K562 (cell line): Measurements from ENCODE around the gene TPK1. TPM values are rescaled to one million over a fixed set of nuclear protein-coding genes. Genes with fewer than 3 reads are reported as not detected.

ENCODE experiments used
- ATAC-seq: fragments of 200-7000 bp; cut with Tn5 transposase; 3 replicates; pipeline ENCODE4 v1.9.1; 2020; ENCODE audit warnings: moderate library complexity
- BruUV-seq: library from RNA; stranded (reverse); fragments of 400-500 nt; replicated peaks from 2 replicates; lab custom pipeline; 2021; lab: Mats Ljungman, UMichigan
- CTCF ChIA-PET: fragments of 300-600 bp; formaldehyde crosslinking; extraction: SDS; loops from one replicate; lab custom pipeline; 2021; ENCODE audit warnings: low intra/inter-chr PET ratio; lab: Yijun Ruan, JAX
- POLR2A ChIA-PET: fragments of 300-600, 350-650 bp; sonication (Branson Sonifier 250); formaldehyde crosslinking; extraction: SDS; loops from one replicate; lab custom pipeline; 2021; ENCODE audit warnings: antibody characterized with exemption, inconsistent platforms; lab: Yijun Ruan, JAX
- DNase-seq, 4 experiments: peaks; one replicate each; pipeline versions ENCODE4 v3.0.0 to v3.0.0-alpha.2; 2011 to 2018; ENCODE audit warnings: low spot score in 3 of 4, mixed read lengths in 3 of 4; ENCODE audit errors: extremely low read depth in 1 of 4
- FAIRE-seq: peaks from 2 replicates; lab custom pipeline; 2011; peaks lifted over from hg19 to GRCh38; lab: Jason Lieb, UNC
- H2AFZ ChIP-seq: 2 replicates; pipeline ENCODE4 v1.6.0; 2011; ENCODE audit warnings: low read depth, low read length, control low read depth, inconsistent platforms
- H3K27ac ChIP-seq: fragments of 200-600 bp; 3 replicates; pipeline ENCODE4 v1.8.0; 2011; ENCODE audit warnings: low read depth, mild to moderate bottlenecking, control low read depth, inconsistent platforms, low read length, moderate library complexity, mixed read lengths; ENCODE audit errors: extremely low read depth
- H3K27me3 ChIP-seq, 2 experiments: fragments of 300-600 bp in 1 of 2; 2 replicates in 1 of 2; 3 replicates in 1 of 2; pipeline versions ENCODE4 v1.6.0 to v1.8.0; 2011; ENCODE audit warnings: inconsistent platforms in 2 of 2, low read length in 2 of 2, mild to moderate bottlenecking in 1 of 2, mixed read lengths in 1 of 2, moderate library complexity in 1 of 2; ENCODE audit not compliant: control insufficient read depth in 2 of 2, insufficient read depth in 2 of 2
- H3K36me3 ChIP-seq: fragments of 300-600 bp; 3 replicates; pipeline ENCODE4 v1.8.0; 2011; ENCODE audit warnings: mild to moderate bottlenecking, low read length, inconsistent platforms; ENCODE audit not compliant: control insufficient read depth, insufficient read depth
- H3K4me1 ChIP-seq, 2 experiments: fragments of 200-600 bp in 1 of 2; replicated peaks in 1 of 2; 2 replicates in 1 of 2; 3 replicates in 1 of 2; pipeline versions ENCODE4 v1.5.1 to v1.8.0; 2011; ENCODE audit warnings: inconsistent platforms in 2 of 2, low read length in 2 of 2, mild to moderate bottlenecking in 1 of 2, mixed read lengths in 1 of 2, moderate library complexity in 1 of 2; ENCODE audit not compliant: control insufficient read depth in 2 of 2, insufficient read depth in 2 of 2
- H3K4me2 ChIP-seq: 2 replicates; pipeline ENCODE4 v1.6.1; 2011; ENCODE audit warnings: low read length, control low read depth, inconsistent platforms, mixed read lengths; ENCODE audit not compliant: insufficient read depth
- H3K4me3 ChIP-seq: fragments of 200-600 bp; sonication (generic), shearing (Covaris generic); 2 replicates; pipeline ENCODE4 v1.5.1; 2016; ENCODE audit warnings: control low read depth, inconsistent platforms
- H3K79me2 ChIP-seq: fragments of 200-600 bp; 3 replicates; pipeline ENCODE4 v1.8.0; 2011; ENCODE audit warnings: low read length, inconsistent platforms; ENCODE audit not compliant: control insufficient read depth, insufficient read depth
- H3K9ac ChIP-seq, 2 experiments: 2 replicates each; pipeline versions ENCODE4 v1.6.0 to v1.6.1; 2011; ENCODE audit warnings: low read depth in 2 of 2, low read length in 2 of 2, control low read depth in 1 of 2, inconsistent platforms in 1 of 2, mild to moderate bottlenecking in 1 of 2, mixed read lengths in 1 of 2; ENCODE audit not compliant: insufficient read depth in 1 of 2
- H3K9me1 ChIP-seq: one replicate; pipeline ENCODE4 v1.6.0; 2011; ENCODE audit warnings: inconsistent platforms, mild to moderate bottlenecking, low read length, moderate library complexity; ENCODE audit not compliant: control insufficient read depth, insufficient read depth
- H3K9me3 ChIP-seq: replicated peaks from 2 replicates; pipeline ENCODE4 v1.5.1; 2011; ENCODE audit warnings: low read depth, low read length, inconsistent platforms; ENCODE audit not compliant: control insufficient read depth, insufficient read depth
- H4K20me1 ChIP-seq: replicated peaks from 2 replicates; pipeline ENCODE4 v1.6.1; 2011; ENCODE audit warnings: low read length, inconsistent platforms, mixed read lengths; ENCODE audit not compliant: control insufficient read depth, insufficient read depth
- ATF3 ChIP-seq, 2 experiments: fragments of 450-650 bp in 1 of 2; sonication (generic) in 1 of 2; formaldehyde crosslinking in 1 of 2; IDR thresholded peaks in 1 of 2; conservative IDR thresholded peaks in 1 of 2; 2 replicates each; pipeline versions ENCODE4 v1.6.1 to v1.8.1; 2016 to 2023; ENCODE audit warnings: mild to moderate bottlenecking in 2 of 2, moderate library complexity in 2 of 2, inconsistent platforms in 1 of 2, missing genetic modification reagents in 1 of 2
- CBFA2T3 ChIP-seq: fragments of 450-650 bp; IDR thresholded peaks from 2 replicates; pipeline ENCODE4 v1.6.1; 2017
- FOXK1 ChIP-seq: sonication (generic); formaldehyde crosslinking; IDR thresholded peaks from 2 replicates; pipeline ENCODE4 v1.8.0; 2022; ENCODE audit warnings: missing genetic modification reagents, mild to moderate bottlenecking, borderline replicate concordance
- LCOR ChIP-seq: sonication (generic); formaldehyde crosslinking; IDR thresholded peaks from 2 replicates; pipeline ENCODE4 v1.8.0; 2022; ENCODE audit warnings: mild to moderate bottlenecking, missing genetic modification reagents
- TFAP4 ChIP-seq: sonication (generic); formaldehyde crosslinking; IDR thresholded peaks from 2 replicates; pipeline ENCODE4 v1.8.0; 2022; ENCODE audit warnings: missing genetic modification reagents, mild to moderate bottlenecking, moderate library complexity, borderline replicate concordance
- ZC3H11A ChIP-seq: IDR thresholded peaks from 2 replicates; pipeline ENCODE4 v1.6.1; 2012; ENCODE audit warnings: low read depth, low read length, improper control_type of control experiment
- ZNF436 ChIP-seq: fragments of 250-450, 450-650 bp; sonication (Bioruptor Pico); formaldehyde crosslinking; IDR thresholded peaks from 2 replicates; pipeline ENCODE4 v1.7.0; 2020; ENCODE audit warnings: mild to moderate bottlenecking
- ZNF589 ChIP-seq: fragments of 200-800 bp; sonication (Bioruptor generic); IDR thresholded peaks from 2 replicates; pipeline ENCODE4 v1.6.1; 2016; ENCODE audit warnings: low read depth, missing genetic modification characterization, missing compliant biosample characterization
- ZNF717 ChIP-seq: fragments of 250-450 bp; sonication (Bioruptor Pico); IDR thresholded peaks from 2 replicates; pipeline ENCODE4 v1.5.0; 2021
- WGBS: fragments of 100-300 bp; shearing (Covaris generic); methylation state at CpG from one replicate; pipeline ENCODE4 v1.1.6; 2016; ENCODE audit warnings: low coverage, mixed read lengths; ENCODE audit not compliant: insufficient coverage; ENCODE audit errors: missing lambda C conversion rate; 5-methylcytosine and 5-hydroxymethylcytosine counted together
- in situ Hi-C: fragments of 300-500 bp; cut with MboI; formaldehyde crosslinking; loops from 4 replicates; pipeline ENCODE4 v1.15.0; 2018; ENCODE audit warnings: inconsistent platforms, mixed read lengths
- intact Hi-C: fragments of 100-400 bp; cut with micrococcal nuclease; formaldehyde crosslinking; loops from 2 replicates; pipeline ENCODE4 v1.14.2; 2022
- polyA plus RNA-seq, 8 experiments: library from polyadenylated mRNA; depleted of rRNA in 4 of 8; stranded (reverse) in 5 of 8; unstranded in 3 of 8; fragments of >200 nt; fragmentation: Nextera tagmentation in 2 of 8; fragmentation: Illumina TruSeq in 1 of 8; extraction: Ambion mirVana in 2 of 8; extraction: Trizol in 1 of 8; gene quantifications; 2 replicates each; pipeline versions ENCODE4 v1.2.1 to v1.2.3, GENCODE V29; 2011 to 2014; ENCODE audit warnings: inconsistent platforms in 1 of 8, missing spikeins in 1 of 8
- total RNA-seq, 7 experiments: library from RNA; depleted of rRNA in 6 of 7; stranded (reverse); fragments of >200 nt in 6 of 7; fragmentation: Illumina TruSeq in 2 of 7; extraction: Trizol in 2 of 7; gene quantifications; 2 replicates each; pipeline versions ENCODE4 v1.2.1 to v1.2.3, GENCODE V29; 2011 to 2021; ENCODE audit warnings: low replicate concordance in 1 of 7
- TF ChIP-seq, protein P1 (sequence below): sonication (generic); IDR thresholded peaks from 2 replicates; pipeline ENCODE4 v1.6.1; 2016
- TF ChIP-seq, protein P2 (sequence below): fragments of 250-450 bp; sonication (Bioruptor Pico); IDR thresholded peaks from 2 replicates; pipeline ENCODE4 v1.4.0; 2020; ENCODE audit warnings: mild to moderate bottlenecking, moderate library complexity
- TF ChIP-seq, protein P3 (sequence below), 2 experiments: IDR thresholded peaks in 1 of 2; conservative IDR thresholded peaks in 1 of 2; 2 replicates each; pipeline ENCODE4 v1.6.1; 2016; ENCODE audit warnings: low read depth in 2 of 2, mild to moderate bottlenecking in 1 of 2, missing compliant biosample characterization in 1 of 2, missing genetic modification characterization in 1 of 2, moderate library complexity in 1 of 2

The TPK1 gene
- total and polyA plus RNA-seq, 9 of the 15 experiments (the other 6 are each of a cell fraction or from before 2014, with no cell fraction given), result 5.1 to 16.2 (median 9.2) TPM

- TF ChIP-seq, protein P1, sequence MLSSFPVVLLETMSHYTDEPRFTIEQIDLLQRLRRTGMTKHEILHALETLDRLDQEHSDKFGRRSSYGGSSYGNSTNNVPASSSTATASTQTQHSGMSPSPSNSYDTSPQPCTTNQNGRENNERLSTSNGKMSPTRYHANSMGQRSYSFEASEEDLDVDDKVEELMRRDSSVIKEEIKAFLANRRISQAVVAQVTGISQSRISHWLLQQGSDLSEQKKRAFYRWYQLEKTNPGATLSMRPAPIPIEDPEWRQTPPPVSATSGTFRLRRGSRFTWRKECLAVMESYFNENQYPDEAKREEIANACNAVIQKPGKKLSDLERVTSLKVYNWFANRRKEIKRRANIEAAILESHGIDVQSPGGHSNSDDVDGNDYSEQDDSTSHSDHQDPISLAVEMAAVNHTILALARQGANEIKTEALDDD, result peak; percentile 25; the same call in 1 of the 2 replicates
- TF ChIP-seq FOXK1 (CRISPR knock-in tag) (no peak), ZNF436 (CRISPR knock-in tag) (no peak), LCOR (CRISPR knock-in tag) (no peak), ZNF717 (CRISPR knock-in tag) (no peak), ZNF589 (CRISPR knock-in tag) (no peak), ZC3H11A (no peak)
Observed at GRCh38 chr7:144834641-144835144, 1.2 kb downstream of the TPK1 start (continued).

- ATAC-seq (no peak; the same call in 2 of the 3 replicates), DNase-seq (peak in 2 of 4 experiments; percentile 37 to 50), FAIRE-seq (no peak)
- no peaks in the 10 kb centered on the region for H3K79me2 ChIP-seq
- no peaks in the 10 kb centered on the region for H3K36me3 ChIP-seq
- H3K4me1 ChIP-seq, result peaks cover 3 to 16% of the 10 kb centered on the region in 2 experiments; a peak in 3 of 5 replicates
- no peaks in the 10 kb centered on the region for H3K9me3 ChIP-seq
- no peak overlapping the region for H3K27ac ChIP-seq
- no peak overlapping the region for H2AFZ ChIP-seq
- no peaks in the 10 kb centered on the region for H3K27me3 ChIP-seq
- no peaks in the 10 kb centered on the region for H4K20me1 ChIP-seq
- no TSS peak for BruUV-seq
- H3K4me2 ChIP-seq, result no peak overlapping the region
- WGBS, result 4% methylated on average over 5 of the region's 5 CpGs
- POLR2A ChIA-PET, result no interaction called here
- H3K4me3 ChIP-seq, result no peak overlapping the region
- intact Hi-C loops, result loop anchor here (10.0 kb wide), 1 partner anchor 954 kb away; no protein-coding TSS in a partner anchor
- CTCF ChIA-PET, result no interaction called here
- no peak overlapping the region for H3K9ac ChIP-seq
- in situ Hi-C loops, result no loop called here
- H3K9me1 ChIP-seq, result no peaks in the 10 kb centered on the region
- TF ChIP-seq ATF3 (IDR thresholded peaks at IDR 0.05), result peak; percentile 84
- peak; percentile 44; the same call in 1 of the 2 replicates for TF ChIP-seq ATF3 (CRISPR knock-in tag; conservative IDR thresholded peaks at IDR 0.05)
- TF ChIP-seq, protein P2, sequence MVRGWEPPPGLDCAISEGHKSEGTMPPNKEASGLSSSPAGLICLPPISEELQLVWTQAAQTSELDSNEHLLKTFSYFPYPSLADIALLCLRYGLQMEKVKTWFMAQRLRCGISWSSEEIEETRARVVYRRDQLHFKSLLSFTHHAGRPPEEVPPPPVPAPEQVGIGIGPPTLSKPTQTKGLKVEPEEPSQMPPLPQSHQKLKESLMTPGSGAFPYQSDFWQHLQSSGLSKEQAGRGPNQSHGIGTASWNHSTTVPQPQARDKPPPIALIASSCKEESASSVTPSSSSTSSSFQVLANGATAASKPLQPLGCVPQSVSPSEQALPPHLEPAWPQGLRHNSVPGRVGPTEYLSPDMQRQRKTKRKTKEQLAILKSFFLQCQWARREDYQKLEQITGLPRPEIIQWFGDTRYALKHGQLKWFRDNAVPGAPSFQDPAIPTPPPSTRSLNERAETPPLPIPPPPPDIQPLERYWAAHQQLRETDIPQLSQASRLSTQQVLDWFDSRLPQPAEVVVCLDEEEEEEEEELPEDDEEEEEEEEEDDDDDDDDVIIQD (CRISPR knock-in tag), result no peak
- TF ChIP-seq TFAP4 (CRISPR knock-in tag), result peak; percentile 60
- TF ChIP-seq CBFA2T3, result peak; percentile 63
- TF ChIP-seq, protein P3, sequence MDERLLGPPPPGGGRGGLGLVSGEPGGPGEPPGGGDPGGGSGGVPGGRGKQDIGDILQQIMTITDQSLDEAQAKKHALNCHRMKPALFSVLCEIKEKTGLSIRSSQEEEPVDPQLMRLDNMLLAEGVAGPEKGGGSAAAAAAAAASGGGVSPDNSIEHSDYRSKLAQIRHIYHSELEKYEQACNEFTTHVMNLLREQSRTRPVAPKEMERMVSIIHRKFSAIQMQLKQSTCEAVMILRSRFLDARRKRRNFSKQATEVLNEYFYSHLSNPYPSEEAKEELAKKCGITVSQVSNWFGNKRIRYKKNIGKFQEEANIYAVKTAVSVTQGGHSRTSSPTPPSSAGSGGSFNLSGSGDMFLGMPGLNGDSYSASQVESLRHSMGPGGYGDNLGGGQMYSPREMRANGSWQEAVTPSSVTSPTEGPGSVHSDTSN (CRISPR knock-in tag; IDR thresholded peaks at IDR 0.05; ENCODE audit: low read depth), result no peak
- TF ChIP-seq, protein P3 (tag; conservative IDR thresholded peaks at IDR 0.05; ENCODE audit: low read depth), result 0 out of 2 replicates have a peak, but pooled peaks have one; percentile 9
Observed at GRCh38 chr7:144830811-144831210, 5.0 kb downstream of the TPK1 start.
